CD8-positive, alpha-beta memory T cell (primary cell): Measurements from ENCODE around the gene ARF3. TPM values are rescaled to one million over a fixed set of nuclear protein-coding genes. Genes with fewer than 3 reads are reported as not detected.

Experiments
- CTCF ChIA-PET: fragments of 350-600 bp; sonication (Branson Sonifier 250); formaldehyde crosslinking; loops from one replicate; lab custom pipeline; 2021; ENCODE audit warnings: antibody characterized with exemption; lab: Charles Lee
- POLR2A ChIA-PET: fragments of 350-600 bp; sonication (Branson Sonifier 250); formaldehyde crosslinking; loops from one replicate; lab custom pipeline; 2021; ENCODE audit warnings: antibody characterized with exemption; lab: Charles Lee
- DNase-seq, 5 donors: peaks; one replicate each; pipeline versions ENCODE4 v3.0.0 to v3.0.0-alpha.2; 2020 to 2022; ENCODE audit warnings: mixed read lengths in 1 of 5
- H3K27ac ChIP-seq: one replicate; pipeline ENCODE4 v1.7.0; 2013; ENCODE audit warnings: low read depth, mild to moderate bottlenecking, low read length, moderate library complexity
- H3K27me3 ChIP-seq: 2 replicates; pipeline ENCODE4 v1.7.0; 2013; ENCODE audit warnings: low read length, mild to moderate bottlenecking; ENCODE audit not compliant: insufficient read depth, poor library complexity, severe bottlenecking
- H3K36me3 ChIP-seq: 2 replicates; pipeline ENCODE4 v1.7.0; 2013; ENCODE audit warnings: mild to moderate bottlenecking, low read length, moderate library complexity; ENCODE audit not compliant: insufficient read depth
- H3K4me1 ChIP-seq: 2 replicates; pipeline ENCODE4 v1.7.0; 2013; ENCODE audit warnings: mild to moderate bottlenecking, low read length, moderate library complexity; ENCODE audit not compliant: insufficient read depth
- H3K4me3 ChIP-seq: 2 replicates; pipeline ENCODE4 v1.7.0; 2013; ENCODE audit warnings: mild to moderate bottlenecking, low read length
- H3K9me3 ChIP-seq: 2 replicates; pipeline ENCODE4 v1.7.0; 2013; ENCODE audit warnings: mild to moderate bottlenecking, low read length
- H3K27ac Mint-ChIP-seq, 8 donors: one replicate each; pipeline ENCODE4 v1.8.0; 2020 to 2021; ENCODE audit warnings: mixed read lengths in 8 of 8, mild to moderate bottlenecking in 6 of 8, inconsistent platforms in 3 of 8, moderate library complexity in 3 of 8
- H3K27me3 Mint-ChIP-seq, 2 donors: one replicate each; pipeline ENCODE4 v1.8.0; 2020 to 2021; ENCODE audit warnings: mixed read lengths in 2 of 2, mild to moderate bottlenecking in 1 of 2, moderate library complexity in 1 of 2
- H3K36me3 Mint-ChIP-seq, 3 donors: one replicate each; pipeline ENCODE4 v1.8.0; 2020 to 2021; ENCODE audit warnings: mixed read lengths in 3 of 3, inconsistent platforms in 1 of 3, mild to moderate bottlenecking in 1 of 3
- H3K4me1 Mint-ChIP-seq, 3 donors: one replicate each; pipeline ENCODE4 v1.8.0; 2020 to 2021; ENCODE audit warnings: mixed read lengths in 3 of 3, inconsistent platforms in 1 of 3, mild to moderate bottlenecking in 1 of 3
- H3K4me3 Mint-ChIP-seq, 7 donors: one replicate each; pipeline ENCODE4 v1.8.0; 2020 to 2021; ENCODE audit warnings: mixed read lengths in 7 of 7, mild to moderate bottlenecking in 6 of 7, moderate library complexity in 4 of 7, inconsistent platforms in 2 of 7
- H3K9me3 Mint-ChIP-seq, 5 donors: one replicate each; pipeline ENCODE4 v1.8.0; 2020 to 2022; ENCODE audit warnings: mixed read lengths in 5 of 5, mild to moderate bottlenecking in 3 of 5, moderate library complexity in 2 of 5, inconsistent platforms in 1 of 5
- polyA plus RNA-seq: library from polyadenylated mRNA; unstranded; fragments of 300-500 nt; fragmentation: Illumina TruSeq; gene quantifications from one replicate; pipeline ENCODE4 v1.2.3, GENCODE V29; 2021
- total RNA-seq, 2 experiments: library from RNA; stranded (reverse); gene quantifications; one replicate each; pipeline ENCODE4 v1.2.3, GENCODE V29; 2021

ARF3 gene
- total RNA-seq (10 to 100 TPM; 91.5 to 91.8 TPM), polyA plus RNA-seq (24.5 TPM)

GRCh38 chr12:48957141-48958048, at the start of gene ARF3:
ARF3 (minus strand) TSS chr12:48957487; CDS start chr12:48941095, 16,392 bp downstream.
- Mint-ChIP-seq H3K4me3 (peak within 1 kb of the TSS; percentile 93 to 99 (median 96)), H3K27me3 (peaks cover 0 to 6% of the 10 kb centered on the region in 2 donors)

GRCh38 chr12:49000346-49000745, 43.1 kb upstream of the ARF3 start:
- no peak for DNase-seq
- Mint-ChIP-seq H3K36me3 (peaks cover 26 to 44% (median 42%) of the 10 kb centered on the region in 3 donors), H3K4me1 (peaks cover 28 to 47% (median 30%) of the 10 kb centered on the region in 3 donors), H3K4me3 (peak overlapping the region in 5 of 7 donors; percentile 15 to 79 (median 41)), H3K27ac (peak overlapping the region in 2 of 8 donors; percentile 17 to 56), H3K9me3 (no peaks in the 10 kb centered on the region), H3K27me3 (peaks cover 48 to 55% of the 10 kb centered on the region in 2 donors)
- Histone ChIP-seq H3K4me1 (peaks cover 32% of the 10 kb centered on the region), H3K4me3 (no peak overlapping the region), H3K36me3 (peaks cover 33% of the 10 kb centered on the region), H3K27me3 (peaks cover 31% of the 10 kb centered on the region), H3K27ac (no peak overlapping the region), H3K9me3 (no peaks in the 10 kb centered on the region)
- CTCF ChIA-PET, result interaction anchor here (1.4 to 15.2 kb wide), 6 partner anchors 14 to 147 kb away, joined by 3 to 237 read pairs (median 14); partner anchors contain the start of genes DDX23 and WNT1
- POLR2A ChIA-PET, result interaction anchor here (0.5 to 1.3 kb wide), 2 partner anchors 13 to 19 kb away, joined by 3 to 4 read pairs; no protein-coding TSS in a partner anchor

More at GRCh38 chr12:48957141-48958048, at the start of gene ARF3:
- H3K4me3 ChIP-seq, result peak within 1 kb of the TSS; percentile 83
- ChIA-PET POLR2A (interaction anchor here (0.6 to 1.4 kb wide), 9 partner anchors 10 to 173 kb away, joined by 3 to 18 read pairs (median 4); partner anchors contain the start of genes DDX23, FKBP11, LMBR1L and TUBA1B), CTCF (interaction anchor here (0.6 to 4.3 kb wide), 20 partner anchors 12 to 107 kb away, joined by 3 to 50 read pairs (median 4); partner anchors contain the start of genes FKBP11 and WNT1)
- peak; percentile 90 to 96 (median 92) for DNase-seq
- H3K36me3 ChIP-seq, result peaks cover 6% of the 10 kb centered on the region
- H3K4me1 ChIP-seq, result peaks cover 33% of the 10 kb centered on the region
- H3K4me1 Mint-ChIP-seq, result peaks cover 35 to 54% (median 44%) of the 10 kb centered on the region in 3 donors
- peaks cover 0 to 20% (median 0%) of the 10 kb centered on the region in 3 donors for H3K36me3 Mint-ChIP-seq
- no peaks in the 10 kb centered on the region for H3K9me3 Mint-ChIP-seq
- H3K9me3 ChIP-seq, result no peaks in the 10 kb centered on the region
- no peaks in the 10 kb centered on the region for H3K27me3 ChIP-seq
- H3K27ac Mint-ChIP-seq, result peak within 1 kb of the TSS; percentile 68 to 97 (median 93)
- peak within 1 kb of the TSS; percentile 84 for H3K27ac ChIP-seq

GRCh38 chr12:48999371-49000131, 42.3 kb upstream of the ARF3 start, which contains the start of gene DDN:
DDN (minus strand) TSS chr12:48999375; CDS start chr12:48999287, 88 bp downstream.
- Mint-ChIP-seq H3K4me1 (peaks cover 33 to 51% (median 35%) of the 10 kb centered on the region in 3 donors), H3K27me3 (peaks cover 47 to 59% of the 10 kb centered on the region in 2 donors), H3K36me3 (peaks cover 20 to 36% (median 34%) of the 10 kb centered on the region in 3 donors), H3K4me3 (peak within 1 kb of the TSS; percentile 74 to 82 (median 76)), H3K27ac (peak within 1 kb of the TSS in 7 of 8 donors; percentile 56 to 86 (median 78)), H3K9me3 (no peaks in the 10 kb centered on the region)
- ChIA-PET POLR2A (interaction anchor here (1.1 to 1.3 kb wide), 2 partner anchors 12 to 32 kb away, joined by 3 to 4 read pairs; no protein-coding TSS in a partner anchor), CTCF (interaction anchor here (1.4 to 15.2 kb wide), 7 partner anchors 15 to 147 kb away, joined by 3 to 237 read pairs (median 9); partner anchors contain the start of genes DDX23 and WNT1)
- DNase-seq, result peak; percentile 36 to 69 (median 48)
- H3K27me3 ChIP-seq, result peaks cover 36% of the 10 kb centered on the region
- H3K4me3 ChIP-seq, result peak within 1 kb of the TSS; percentile 50
- H3K4me1 ChIP-seq, result peaks cover 36% of the 10 kb centered on the region
- H3K9me3 ChIP-seq, result no peaks in the 10 kb centered on the region
- peaks cover 25% of the 10 kb centered on the region for H3K36me3 ChIP-seq
- no peak within 1 kb of the TSS for H3K27ac ChIP-seq

- Mint-ChIP-seq H3K36me3 (peaks cover 16 to 28% (median 25%) of the 10 kb centered on the region in 3 donors), H3K4me1 (peaks cover 33 to 51% (median 35%) of the 10 kb centered on the region in 3 donors), H3K4me3 (peak overlapping the region; percentile 57 to 82 (median 76)), H3K27ac (peak overlapping the region in 6 of 8 donors; percentile 37 to 84 (median 72)), H3K9me3 (no peaks in the 10 kb centered on the region), H3K27me3 (peaks cover 49 to 66% of the 10 kb centered on the region in 2 donors)
- Histone ChIP-seq H3K27ac (no peak overlapping the region), H3K27me3 (peaks cover 36% of the 10 kb centered on the region), H3K9me3 (no peaks in the 10 kb centered on the region), H3K4me3 (peak overlapping the region; percentile 50), H3K4me1 (peaks cover 36% of the 10 kb centered on the region), H3K36me3 (peaks cover 19% of the 10 kb centered on the region)
- DNase-seq, result peak in 1 of 5 donors; percentile 8
- ChIA-PET CTCF (interaction anchor here (1.1 to 15.2 kb wide), 12 partner anchors 16 to 146 kb away, joined by 3 to 237 read pairs (median 6); partner anchors contain the start of genes ARF3, DDX23 and WNT1), POLR2A (interaction anchor here (0.6 to 1.1 kb wide), 2 partner anchors 10 to 31 kb away, joined by 3 to 4 read pairs; no protein-coding TSS in a partner anchor)
Observed at GRCh38 chr12:48998497-48999353, 41.4 kb upstream of the ARF3 start.

GRCh38 chr12:48997719-48998496, 40.6 kb upstream of the ARF3 start:
- H3K9me3 ChIP-seq, result no peaks in the 10 kb centered on the region
- H3K9me3 Mint-ChIP-seq, result no peaks in the 10 kb centered on the region
- ChIA-PET CTCF (interaction anchor here (0.5 to 15.2 kb wide), 23 partner anchors 8 to 237 kb away, joined by 3 to 237 read pairs (median 5); partner anchors contain the start of genes ARF3, DDX23 and WNT1), POLR2A (interaction anchor here (1.4 kb wide), 1 partner anchor 73 kb away, joined by 8 read pairs; the partner anchor contains the start of gene FKBP11)
- peak in 3 of 5 donors; percentile 12 to 58 (median 45) for DNase-seq
- H3K27me3 ChIP-seq, result peaks cover 36% of the 10 kb centered on the region
- H3K36me3 Mint-ChIP-seq, result peaks cover 10 to 20% (median 17%) of the 10 kb centered on the region in 3 donors
- peaks cover 33 to 51% (median 35%) of the 10 kb centered on the region in 3 donors for H3K4me1 Mint-ChIP-seq
- peak overlapping the region in 5 of 8 donors; percentile 46 to 90 (median 86) for H3K27ac Mint-ChIP-seq
- H3K27ac ChIP-seq, result no peak overlapping the region
- H3K27me3 Mint-ChIP-seq, result peaks cover 53 to 67% of the 10 kb centered on the region in 2 donors
- peak overlapping the region; percentile 50 for H3K4me3 ChIP-seq
- peaks cover 36% of the 10 kb centered on the region for H3K4me1 ChIP-seq
- peaks cover 10% of the 10 kb centered on the region for H3K36me3 ChIP-seq
- H3K4me3 Mint-ChIP-seq, result peak overlapping the region; percentile 72 to 84 (median 75)
